HepG2 (cell line): ENCODE data around the gene CCL19. TPM values are rescaled to one million over a fixed set of nuclear protein-coding genes. Genes with fewer than 3 reads are reported as not detected.

Experiments
- ATF7-NPFF ChIP-seq: sonication (generic); formaldehyde crosslinking; IDR thresholded peaks from 2 replicates; pipeline ENCODE4 v1.8.1; 2023; ENCODE audit warnings: mild to moderate bottlenecking, low read depth, missing genetic modification reagents, moderate library complexity
- HMGA1 ChIP-seq: sonication (generic); formaldehyde crosslinking; conservative IDR thresholded peaks from 2 replicates; pipeline ENCODE4 v1.4.0; 2020; ENCODE audit warnings: missing genetic modification reagents
- NFE2L1 ChIP-seq: sonication (generic); formaldehyde crosslinking; IDR thresholded peaks from 2 replicates; pipeline ENCODE4 v1.4.0; 2020; ENCODE audit warnings: missing genetic modification reagents, mild to moderate bottlenecking, borderline replicate concordance
- PCBP2 ChIP-seq: fragments of 200-400 bp; formaldehyde crosslinking; optimal IDR thresholded peaks from 2 replicates; pipeline ENCODE3; 2018; ENCODE audit warnings: low read length, low read depth; ENCODE audit not compliant: poor library complexity, severe bottlenecking
- RCOR2 ChIP-seq: IDR thresholded peaks from 2 replicates; pipeline ENCODE4 v1.6.1; 2016; ENCODE audit warnings: missing biosample characterization, missing genetic modification reagents
- SCMH1 ChIP-seq: sonication (generic); formaldehyde crosslinking; IDR thresholded peaks from 2 replicates; pipeline ENCODE4 v1.9.0; 2021; ENCODE audit warnings: missing genetic modification reagents, mild to moderate bottlenecking, borderline replicate concordance
- SIX4 ChIP-seq: sonication (generic); formaldehyde crosslinking; IDR thresholded peaks from 2 replicates; pipeline ENCODE4 v1.4.0; 2020; ENCODE audit warnings: missing genetic modification reagents
- THAP11 ChIP-seq: IDR thresholded peaks from 2 replicates; pipeline ENCODE4 v1.6.1; 2016; ENCODE audit warnings: missing biosample characterization, missing genetic modification reagents
- ZFP36L1 ChIP-seq: sonication (generic); formaldehyde crosslinking; IDR thresholded peaks from 2 replicates; pipeline ENCODE4 v1.8.0; 2022; ENCODE audit warnings: mild to moderate bottlenecking, missing genetic modification reagents, moderate library complexity
- ZMYM2 ChIP-seq: sonication (generic); formaldehyde crosslinking; IDR thresholded peaks from 2 replicates; pipeline ENCODE4 v1.8.0; 2022; ENCODE audit warnings: mild to moderate bottlenecking, missing genetic modification reagents
- ZNF282 ChIP-seq: fragments of 450-650 bp; IDR thresholded peaks from 2 replicates; pipeline ENCODE4 v1.6.1; 2018; ENCODE audit not compliant: partially characterized antibody
- ZNF292 ChIP-seq: sonication (generic); formaldehyde crosslinking; IDR thresholded peaks from 2 replicates; pipeline ENCODE4 v1.8.1; 2022; ENCODE audit warnings: mild to moderate bottlenecking, low read depth, missing genetic modification reagents, borderline replicate concordance
- ZNF3 ChIP-seq: IDR thresholded peaks from 2 replicates; pipeline ENCODE4 v1.7.0; 2017; ENCODE audit warnings: inconsistent platforms
- ZNF672 ChIP-seq: sonication (generic); formaldehyde crosslinking; IDR thresholded peaks from 2 replicates; pipeline ENCODE4 v1.8.1; 2022; ENCODE audit warnings: missing genetic modification reagents
- ZNF7 ChIP-seq: IDR thresholded peaks from 2 replicates; pipeline ENCODE4 v1.6.1; 2016; ENCODE audit warnings: missing biosample characterization, missing genetic modification reagents
- ZNF790 ChIP-seq: sonication (generic); formaldehyde crosslinking; IDR thresholded peaks from 2 replicates; pipeline ENCODE4 v1.8.0; 2022; ENCODE audit warnings: missing genetic modification reagents, mild to moderate bottlenecking, borderline replicate concordance
- polyA plus RNA-seq, 8 experiments: library from polyadenylated mRNA; depleted of rRNA in 3 of 8; stranded (reverse) in 7 of 8; unstranded in 1 of 8; fragments of >200 nt; fragmentation: Illumina TruSeq in 4 of 8; extraction: Trizol in 4 of 8; gene quantifications; 2 replicates each; pipeline versions ENCODE4 v1.2.1 to v1.2.3, GENCODE V29; 2011 to 2016; ENCODE audit warnings: low read depth in 4 of 8, missing spikeins in 1 of 8, mixed read lengths in 1 of 8; ENCODE audit not compliant: insufficient read depth in 1 of 8
- total RNA-seq, 5 experiments: library from RNA; depleted of rRNA; stranded (reverse); fragments of >200 nt; fragmentation: Illumina TruSeq; extraction: Trizol; gene quantifications; 2 replicates each; pipeline ENCODE4 v1.2.3, GENCODE V29; 2016; ENCODE audit warnings: low read depth in 1 of 5
- TF ChIP-seq, protein P1 (sequence below): IDR thresholded peaks from 2 replicates; pipeline ENCODE4 v1.6.1; 2012; ENCODE audit warnings: low read depth, low read length, improper control_type of control experiment
- TF ChIP-seq, protein P2 (sequence below): sonication (generic); formaldehyde crosslinking; conservative IDR thresholded peaks from 2 replicates; pipeline ENCODE4 v1.8.1; 2023; ENCODE audit warnings: missing genetic modification reagents
- TF ChIP-seq, protein P3 (sequence below): IDR thresholded peaks from 2 replicates; pipeline ENCODE4 v1.6.1; 2016; ENCODE audit warnings: mild to moderate bottlenecking, missing biosample characterization, missing genetic modification reagents
- TF ChIP-seq, protein P4 (sequence below): sonication (generic); formaldehyde crosslinking; IDR thresholded peaks from 2 replicates; pipeline ENCODE4 v1.8.0; 2022; ENCODE audit warnings: mild to moderate bottlenecking, missing genetic modification reagents, moderate library complexity
- TF ChIP-seq, protein P5 (sequence below): sonication (generic); formaldehyde crosslinking; IDR thresholded peaks from 2 replicates; pipeline ENCODE4 v1.5.0; 2020; ENCODE audit warnings: missing genetic modification reagents
- TF ChIP-seq, protein P6 (sequence below): sonication (generic); formaldehyde crosslinking; IDR thresholded peaks from 2 replicates; pipeline ENCODE4 v1.4.0; 2020; ENCODE audit warnings: missing genetic modification reagents, mild to moderate bottlenecking, borderline replicate concordance

The CCL19 gene
- total and polyA plus RNA-seq, 2 of the 13 experiments (the other 11 are each of a cell fraction or from before 2014, with no cell fraction given) = not detected

DNA sequence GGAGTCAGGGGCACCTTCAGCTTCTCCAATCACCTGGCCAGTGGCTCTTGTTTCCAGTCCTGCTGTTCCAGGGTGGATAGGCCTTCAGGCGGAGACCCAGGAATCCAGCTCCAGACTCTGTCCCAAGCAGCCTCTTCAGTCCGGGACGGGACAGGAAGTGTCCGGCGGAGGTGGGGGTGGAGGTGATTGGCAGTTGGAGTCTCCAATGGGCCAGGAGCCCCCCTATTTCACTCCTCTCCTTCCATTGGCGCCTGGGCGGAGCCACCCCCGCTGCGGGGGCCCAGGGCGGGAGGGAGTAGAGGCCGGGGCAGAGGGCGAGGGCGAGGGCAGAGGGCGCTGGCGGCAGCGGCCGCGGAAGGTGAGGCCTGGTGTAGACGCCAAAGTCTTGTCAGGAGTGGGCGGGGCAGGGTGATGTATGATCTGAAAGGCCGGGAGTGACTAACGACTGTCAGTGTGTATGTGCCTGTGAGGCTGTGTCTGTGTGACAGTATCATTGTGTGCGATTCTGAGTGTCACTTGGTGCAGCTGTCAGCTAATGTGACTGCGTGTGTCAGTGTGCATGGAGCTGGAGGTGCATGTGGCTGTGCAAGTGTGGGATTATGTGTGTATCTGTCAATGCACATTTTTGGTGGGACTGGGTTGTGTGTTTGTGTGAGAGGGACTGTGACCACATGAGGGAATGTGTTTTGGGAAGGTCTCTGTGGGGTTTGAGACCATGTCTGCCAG lies 39.0 kb downstream of the CCL19 start, which contains the start of gene IL11RA (continued):
- TF ChIP-seq, protein P1, sequence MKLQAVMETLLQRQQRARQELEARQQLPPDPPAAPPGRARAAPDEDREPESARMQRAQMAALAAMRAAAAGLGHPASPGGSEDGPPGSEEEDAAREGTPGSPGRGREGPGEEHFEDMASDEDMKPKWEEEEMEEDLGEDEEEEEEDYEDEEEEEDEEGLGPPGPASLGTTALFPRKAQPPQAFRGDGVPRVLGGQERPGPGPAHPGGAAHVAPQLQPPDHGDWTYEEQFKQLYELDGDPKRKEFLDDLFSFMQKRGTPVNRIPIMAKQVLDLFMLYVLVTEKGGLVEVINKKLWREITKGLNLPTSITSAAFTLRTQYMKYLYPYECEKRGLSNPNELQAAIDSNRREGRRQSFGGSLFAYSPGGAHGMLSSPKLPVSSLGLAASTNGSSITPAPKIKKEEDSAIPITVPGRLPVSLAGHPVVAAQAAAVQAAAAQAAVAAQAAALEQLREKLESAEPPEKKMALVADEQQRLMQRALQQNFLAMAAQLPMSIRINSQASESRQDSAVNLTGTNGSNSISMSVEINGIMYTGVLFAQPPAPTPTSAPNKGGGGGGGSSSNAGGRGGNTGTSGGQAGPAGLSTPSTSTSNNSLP = 0 out of 2 replicates have a peak, but pooled peaks have one; percentile 29
- no peak for TF ChIP-seq ZNF292 (CRISPR knock-in tag)
- TF ChIP-seq SIX4 = 0 out of 2 replicates have a peak, but pooled peaks have one; percentile 23
- no peak for TF ChIP-seq HMGA1
- no peak for TF ChIP-seq NFE2L1 (CRISPR knock-in tag)
- peak; percentile 70 for TF ChIP-seq THAP11 (CRISPR knock-in tag)
- TF ChIP-seq ZFP36L1 (CRISPR knock-in tag) = 0 out of 2 replicates have a peak, but pooled peaks have one; percentile 4
- TF ChIP-seq, protein P2, sequence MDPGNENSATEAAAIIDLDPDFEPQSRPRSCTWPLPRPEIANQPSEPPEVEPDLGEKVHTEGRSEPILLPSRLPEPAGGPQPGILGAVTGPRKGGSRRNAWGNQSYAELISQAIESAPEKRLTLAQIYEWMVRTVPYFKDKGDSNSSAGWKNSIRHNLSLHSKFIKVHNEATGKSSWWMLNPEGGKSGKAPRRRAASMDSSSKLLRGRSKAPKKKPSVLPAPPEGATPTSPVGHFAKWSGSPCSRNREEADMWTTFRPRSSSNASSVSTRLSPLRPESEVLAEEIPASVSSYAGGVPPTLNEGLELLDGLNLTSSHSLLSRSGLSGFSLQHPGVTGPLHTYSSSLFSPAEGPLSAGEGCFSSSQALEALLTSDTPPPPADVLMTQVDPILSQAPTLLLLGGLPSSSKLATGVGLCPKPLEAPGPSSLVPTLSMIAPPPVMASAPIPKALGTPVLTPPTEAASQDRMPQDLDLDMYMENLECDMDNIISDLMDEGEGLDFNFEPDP = no peak
- no peak for TF ChIP-seq ZNF790 (CRISPR knock-in tag)
- TF ChIP-seq, protein P3, sequence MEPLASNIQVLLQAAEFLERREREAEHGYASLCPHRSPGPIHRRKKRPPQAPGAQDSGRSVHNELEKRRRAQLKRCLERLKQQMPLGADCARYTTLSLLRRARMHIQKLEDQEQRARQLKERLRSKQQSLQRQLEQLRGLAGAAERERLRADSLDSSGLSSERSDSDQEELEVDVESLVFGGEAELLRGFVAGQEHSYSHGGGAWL (CRISPR knock-in tag) = 0 out of 2 replicates have a peak, but pooled peaks have one; percentile 53
- TF ChIP-seq PCBP2 = no peak
- TF ChIP-seq, protein P4, sequence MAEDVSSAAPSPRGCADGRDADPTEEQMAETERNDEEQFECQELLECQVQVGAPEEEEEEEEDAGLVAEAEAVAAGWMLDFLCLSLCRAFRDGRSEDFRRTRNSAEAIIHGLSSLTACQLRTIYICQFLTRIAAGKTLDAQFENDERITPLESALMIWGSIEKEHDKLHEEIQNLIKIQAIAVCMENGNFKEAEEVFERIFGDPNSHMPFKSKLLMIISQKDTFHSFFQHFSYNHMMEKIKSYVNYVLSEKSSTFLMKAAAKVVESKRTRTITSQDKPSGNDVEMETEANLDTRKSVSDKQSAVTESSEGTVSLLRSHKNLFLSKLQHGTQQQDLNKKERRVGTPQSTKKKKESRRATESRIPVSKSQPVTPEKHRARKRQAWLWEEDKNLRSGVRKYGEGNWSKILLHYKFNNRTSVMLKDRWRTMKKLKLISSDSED (CRISPR knock-in tag) = no peak
- no peak for TF ChIP-seq ZNF3 (CRISPR knock-in tag)
- TF ChIP-seq ZNF282 = no peak
- 0 out of 2 replicates have a peak, but pooled peaks have one; percentile 23 for TF ChIP-seq ZMYM2 (CRISPR knock-in tag)
- TF ChIP-seq ZNF7 (CRISPR knock-in tag) = no peak
- no peak for TF ChIP-seq SCMH1
- no peak for TF ChIP-seq ATF7-NPFF (CRISPR knock-in tag)
- TF ChIP-seq, protein P5, sequence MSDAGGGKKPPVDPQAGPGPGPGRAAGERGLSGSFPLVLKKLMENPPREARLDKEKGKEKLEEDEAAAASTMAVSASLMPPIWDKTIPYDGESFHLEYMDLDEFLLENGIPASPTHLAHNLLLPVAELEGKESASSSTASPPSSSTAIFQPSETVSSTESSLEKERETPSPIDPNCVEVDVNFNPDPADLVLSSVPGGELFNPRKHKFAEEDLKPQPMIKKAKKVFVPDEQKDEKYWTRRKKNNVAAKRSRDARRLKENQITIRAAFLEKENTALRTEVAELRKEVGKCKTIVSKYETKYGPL (CRISPR knock-in tag) = no peak
- TF ChIP-seq, protein P6, sequence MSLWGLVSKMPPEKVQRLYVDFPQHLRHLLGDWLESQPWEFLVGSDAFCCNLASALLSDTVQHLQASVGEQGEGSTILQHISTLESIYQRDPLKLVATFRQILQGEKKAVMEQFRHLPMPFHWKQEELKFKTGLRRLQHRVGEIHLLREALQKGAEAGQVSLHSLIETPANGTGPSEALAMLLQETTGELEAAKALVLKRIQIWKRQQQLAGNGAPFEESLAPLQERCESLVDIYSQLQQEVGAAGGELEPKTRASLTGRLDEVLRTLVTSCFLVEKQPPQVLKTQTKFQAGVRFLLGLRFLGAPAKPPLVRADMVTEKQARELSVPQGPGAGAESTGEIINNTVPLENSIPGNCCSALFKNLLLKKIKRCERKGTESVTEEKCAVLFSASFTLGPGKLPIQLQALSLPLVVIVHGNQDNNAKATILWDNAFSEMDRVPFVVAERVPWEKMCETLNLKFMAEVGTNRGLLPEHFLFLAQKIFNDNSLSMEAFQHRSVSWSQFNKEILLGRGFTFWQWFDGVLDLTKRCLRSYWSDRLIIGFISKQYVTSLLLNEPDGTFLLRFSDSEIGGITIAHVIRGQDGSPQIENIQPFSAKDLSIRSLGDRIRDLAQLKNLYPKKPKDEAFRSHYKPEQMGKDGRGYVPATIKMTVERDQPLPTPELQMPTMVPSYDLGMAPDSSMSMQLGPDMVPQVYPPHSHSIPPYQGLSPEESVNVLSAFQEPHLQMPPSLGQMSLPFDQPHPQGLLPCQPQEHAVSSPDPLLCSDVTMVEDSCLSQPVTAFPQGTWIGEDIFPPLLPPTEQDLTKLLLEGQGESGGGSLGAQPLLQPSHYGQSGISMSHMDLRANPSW (CRISPR knock-in tag) = no peak
- no peak for TF ChIP-seq RCOR2 (CRISPR knock-in tag)
- 0 out of 2 replicates have a peak, but pooled peaks have one; percentile 38 for TF ChIP-seq ZNF672 (CRISPR knock-in tag)
